ENCODE measurements around the gene BMP6. TPM values are rescaled to one million over a fixed set of nuclear protein-coding genes. Genes with fewer than 3 reads are reported as not detected.
A peak's percentile ranks its signal among the peaks of the same experiment; 100 is the strongest.

The BMP6 gene
- total RNA-seq, 4 donors from 2014 or later = 0.57 to 2.9 (median 1.1) TPM

- Histone ChIP-seq H3K9me3 (no peaks in the 10 kb centered on the region), H3K27ac (no peak overlapping the region), H3K27me3 (no peaks in the 10 kb centered on the region), H3K4me3 (no peak overlapping the region), H3K36me3 (peaks cover 17 to 92% (median 24%) of the 10 kb centered on the region in 3 donors), H3K4me1 (peaks cover 7 to 28% (median 15%) of the 10 kb centered on the region in 3 donors)
- no peak for DNase-seq
- WGBS, 2 donors = 86 to 90% methylated on average over 2 of the region's 2 CpGs
- TF ChIP-seq CTCF (IDR thresholded peaks at IDR 0.05) = no peak
- TF ChIP-seq POLR2A (IDR thresholded peaks at IDR 0.05) = no peak
- intact Hi-C loops (cut with DNase I) = no loop called here
Observed at GRCh38 chr6:7900621-7901020, 174.7 kb downstream of the BMP6 start.

GRCh38 chr6:7901056-7901455, 175.2 kb downstream of the BMP6 start:
- peaks cover 7 to 28% (median 15%) of the 10 kb centered on the region in 3 donors for H3K4me1 ChIP-seq
- H3K27ac ChIP-seq = no peak overlapping the region
- peaks cover 17 to 88% (median 24%) of the 10 kb centered on the region in 3 donors for H3K36me3 ChIP-seq
- WGBS, 2 donors = 91 to 92% methylated on average over 6 to 9 of the region's 9 CpGs
- no peaks in the 10 kb centered on the region for H3K27me3 ChIP-seq
- H3K4me3 ChIP-seq = no peak overlapping the region
- no peak for DNase-seq
- TF ChIP-seq CTCF (IDR thresholded peaks at IDR 0.05) (no peak), POLR2A (IDR thresholded peaks at IDR 0.05) (no peak)
- intact Hi-C loops (cut with DNase I) = no loop called here
- no peaks in the 10 kb centered on the region for H3K9me3 ChIP-seq

- peaks cover 7 to 28% (median 15%) of the 10 kb centered on the region in 3 donors for H3K4me1 ChIP-seq
- H3K36me3 ChIP-seq = peaks cover 17 to 81% (median 20%) of the 10 kb centered on the region in 3 donors
- intact Hi-C loops (cut with DNase I) = no loop called here
- 34 to 68% methylated on average over 4 of the region's 4 CpGs for WGBS, 2 donors
- TF ChIP-seq POLR2A (IDR thresholded peaks at IDR 0.05) (no peak), CTCF (IDR thresholded peaks at IDR 0.05) (no peak)
- no peak for DNase-seq
- H3K9me3 ChIP-seq = no peaks in the 10 kb centered on the region
- H3K27ac ChIP-seq = peak overlapping the region in 2 of 4 donors; percentile 2 to 48
- H3K27me3 ChIP-seq = no peaks in the 10 kb centered on the region
- H3K4me3 ChIP-seq = no peak overlapping the region
Observed at GRCh38 chr6:7901780-7902179, 175.9 kb downstream of the BMP6 start.

- H3K27ac ChIP-seq = peak overlapping the region in 2 of 4 donors; percentile 2 to 48
- no peaks in the 10 kb centered on the region for H3K9me3 ChIP-seq
- TF ChIP-seq CTCF (IDR thresholded peaks at IDR 0.05) = no peak
- peaks cover 17 to 76% (median 20%) of the 10 kb centered on the region in 3 donors for H3K36me3 ChIP-seq
- peaks cover 7 to 30% (median 16%) of the 10 kb centered on the region in 3 donors for H3K4me1 ChIP-seq
- H3K27me3 ChIP-seq = no peaks in the 10 kb centered on the region
- intact Hi-C loops (cut with DNase I) = no loop called here
- 32 to 41% methylated on average over 3 to 7 of the region's 8 CpGs for WGBS, 2 donors
- no peak for DNase-seq
- no peak overlapping the region for H3K4me3 ChIP-seq
Observed at GRCh38 chr6:7902221-7902620, 176.3 kb downstream of the BMP6 start.

- Histone ChIP-seq H3K36me3 (peaks cover 17 to 70% (median 20%) of the 10 kb centered on the region in 3 donors), H3K9me3 (no peaks in the 10 kb centered on the region), H3K4me3 (no peak overlapping the region), H3K4me1 (peaks cover 11 to 36% (median 18%) of the 10 kb centered on the region in 3 donors), H3K27ac (no peak overlapping the region), H3K27me3 (no peaks in the 10 kb centered on the region)
- DNase-seq = no peak
- WGBS, 2 donors = 100% methylated on average over 1 of the region's 1 CpG
- TF ChIP-seq POLR2A (IDR thresholded peaks at IDR 0.05) (no peak), CTCF (IDR thresholded peaks at IDR 0.05) (no peak)
- intact Hi-C loops (cut with DNase I) = no loop called here
Observed at GRCh38 chr6:7902867-7903266, 177.0 kb downstream of the BMP6 start.

Data from esophagus squamous epithelium (tissue), 5 donors.